ENCODE results near the gene TENM3.

Gene TENM3

GRCh38 chr4:182286035-182286434, 42.8 kb downstream of the TENM3 start:
- in situ Hi-C loops (cut with MboI; ENCODE audit: low sequenced_read_pairs) = no loop called here

- in situ Hi-C loops (cut with MboI; ENCODE audit: low sequenced_read_pairs) = no loop called here
Observed at GRCh38 chr4:182286931-182287330, 43.7 kb downstream of the TENM3 start.

- in situ Hi-C loops (cut with MboI; ENCODE audit: low sequenced_read_pairs) = no loop called here
Observed at GRCh38 chr4:182288534-182288933, 45.3 kb downstream of the TENM3 start.

- in situ Hi-C loops (cut with MboI; ENCODE audit: low sequenced_read_pairs) = no loop called here
Observed at GRCh38 chr4:182289809-182290208, 46.6 kb downstream of the TENM3 start.

GRCh38 chr4:182291175-182291574, 48.0 kb downstream of the TENM3 start:
- in situ Hi-C loops (cut with MboI; ENCODE audit: low sequenced_read_pairs) = no loop called here

- in situ Hi-C loops (cut with MboI; ENCODE audit: low sequenced_read_pairs) = no loop called here
Observed at GRCh38 chr4:182291597-182292270, 48.5 kb downstream of the TENM3 start.

- in situ Hi-C loops (cut with MboI; ENCODE audit: low sequenced_read_pairs) = no loop called here
Observed at GRCh38 chr4:182292612-182293011, 49.4 kb downstream of the TENM3 start.

GRCh38 chr4:182293691-182294255, 50.6 kb downstream of the TENM3 start:
- in situ Hi-C loops (cut with MboI; ENCODE audit: low sequenced_read_pairs) = no loop called here

GRCh38 chr4:182294451-182294850, 51.2 kb downstream of the TENM3 start:
- in situ Hi-C loops (cut with MboI; ENCODE audit: low sequenced_read_pairs) = no loop called here

GRCh38 chr4:182297659-182298058, 54.5 kb downstream of the TENM3 start:
- in situ Hi-C loops (cut with MboI; ENCODE audit: low sequenced_read_pairs) = no loop called here

- in situ Hi-C loops (cut with MboI; ENCODE audit: low sequenced_read_pairs) = no loop called here
Observed at GRCh38 chr4:182301736-182302135, 58.5 kb downstream of the TENM3 start.

GRCh38 chr4:182303847-182304246, 60.6 kb downstream of the TENM3 start:
- in situ Hi-C loops (cut with MboI; ENCODE audit: low sequenced_read_pairs) = no loop called here

GRCh38 chr4:182306792-182307507, 63.7 kb downstream of the TENM3 start:
- in situ Hi-C loops (cut with MboI; ENCODE audit: low sequenced_read_pairs) = no loop called here

- in situ Hi-C loops (cut with MboI; ENCODE audit: low sequenced_read_pairs) = no loop called here
Observed at GRCh38 chr4:182307746-182308145, 64.5 kb downstream of the TENM3 start.

- in situ Hi-C loops (cut with MboI; ENCODE audit: low sequenced_read_pairs) = no loop called here
Observed at GRCh38 chr4:182309877-182310276, 66.7 kb downstream of the TENM3 start.

GRCh38 chr4:182310316-182310715, 67.1 kb downstream of the TENM3 start:
- in situ Hi-C loops (cut with MboI; ENCODE audit: low sequenced_read_pairs) = no loop called here

GRCh38 chr4:182310962-182311361, 67.8 kb downstream of the TENM3 start:
- in situ Hi-C loops (cut with MboI; ENCODE audit: low sequenced_read_pairs) = no loop called here

- in situ Hi-C loops (cut with MboI; ENCODE audit: low sequenced_read_pairs) = no loop called here
Observed at GRCh38 chr4:182314537-182314936, 71.3 kb downstream of the TENM3 start.

- in situ Hi-C loops (cut with MboI; ENCODE audit: low sequenced_read_pairs) = no loop called here
Observed at GRCh38 chr4:182318256-182318655, 75.1 kb downstream of the TENM3 start.

- in situ Hi-C loops (cut with MboI; ENCODE audit: low sequenced_read_pairs) = no loop called here
Observed at GRCh38 chr4:182320092-182320491, 76.9 kb downstream of the TENM3 start.

GRCh38 chr4:182320580-182320979, 77.4 kb downstream of the TENM3 start:
- in situ Hi-C loops (cut with MboI; ENCODE audit: low sequenced_read_pairs) = no loop called here

GRCh38 chr4:182324282-182324681, 81.1 kb downstream of the TENM3 start:
- in situ Hi-C loops (cut with MboI; ENCODE audit: low sequenced_read_pairs) = no loop called here

Measured in HL-60/S4 (cell line).